Peyer's patch (tissue), 4 donors: Measurements from ENCODE around the gene SHC1. TPM values are rescaled to one million over a fixed set of nuclear protein-coding genes. Genes with fewer than 3 reads are reported as not detected.

Experiments
- DNase-seq, 3 donors: peaks; one replicate each; pipeline ENCODE4 v3.0.0-alpha.2; 2017 to 2019
- H3K27ac ChIP-seq, 4 donors: fragments of 200-600 bp; sonication (generic); one replicate each; pipeline ENCODE4 v1.5.1; 2016 to 2019
- H3K27me3 ChIP-seq, 2 donors: fragments of 200-600 bp; sonication (generic); one replicate each; pipeline ENCODE4 v1.5.1; 2019
- H3K36me3 ChIP-seq, 3 donors: fragments of 200-600 bp; sonication (generic); one replicate each; pipeline ENCODE4 v1.5.1; 2016 to 2019
- H3K4me1 ChIP-seq, 4 donors: fragments of 200-600 bp; sonication (generic); one replicate each; pipeline ENCODE4 v1.5.1; 2016 to 2019
- H3K4me3 ChIP-seq, 4 donors: fragments of 200-600 bp; sonication (generic); 1 replicate in 3 of 4; 2 replicates in 1 of 4; pipeline ENCODE4 v1.5.1; 2016 to 2019; ENCODE audit warnings: mild to moderate bottlenecking in 1 of 4
- H3K9me3 ChIP-seq, 4 donors: fragments of 200-600 bp; sonication (generic); one replicate each; pipeline ENCODE4 v1.5.1; 2016 to 2019; ENCODE audit warnings: mild to moderate bottlenecking in 1 of 4
- CTCF ChIP-seq, 6 experiments: fragments of 450-650 bp in 4 of 6; fragments of 200-600 bp in 2 of 6; sonication (generic) in 1 of 6; IDR thresholded peaks; one replicate each; pipeline ENCODE4 v1.5.1; 2017 to 2019; ENCODE audit warnings: antibody characterized with exemption in 6 of 6, mild to moderate bottlenecking in 3 of 6, moderate library complexity in 1 of 6
- POLR2A ChIP-seq, 2 donors: fragments of 450-650 bp; IDR thresholded peaks; one replicate each; pipeline ENCODE4 v1.5.1; 2017; ENCODE audit warnings: antibody characterized with exemption in 2 of 2, mild to moderate bottlenecking in 2 of 2, moderate library complexity in 2 of 2
- total RNA-seq, 4 donors: library from RNA; depleted of rRNA; stranded (reverse); fragments of >200 nt; gene quantifications; one replicate each; pipeline ENCODE4 v1.1.0, GENCODE V29; 2016

Gene SHC1
- total RNA-seq, 4 donors from 2014 or later, result 56.9 to 150 (median 104) TPM

- Histone ChIP-seq H3K4me1 (peaks cover 4 to 53% (median 33%) of the 10 kb centered on the region in 4 donors), H3K27me3 (no peaks in the 10 kb centered on the region), H3K4me3 (no peak overlapping the region), H3K27ac (peak overlapping the region; percentile 57 to 85 (median 72)), H3K9me3 (no peaks in the 10 kb centered on the region), H3K36me3 (peaks cover 0 to 33% (median 0%) of the 10 kb centered on the region in 3 donors)
- peak; percentile 58 to 73 (median 67) for DNase-seq
- TF ChIP-seq POLR2A (IDR thresholded peaks at IDR 0.05) (no peak), CTCF (IDR thresholded peaks at IDR 0.05) (peak; percentile 44 to 77 (median 69))
Observed at GRCh38 chr1:154943649-154944400, 26.7 kb downstream of the SHC1 start.

- DNase-seq, result no peak
- Histone ChIP-seq H3K36me3 (peaks cover 0 to 15% (median 0%) of the 10 kb centered on the region in 3 donors), H3K4me1 (peaks cover 4 to 61% (median 36%) of the 10 kb centered on the region in 4 donors)
Observed at GRCh38 chr1:154941333-154942013, 29.1 kb downstream of the SHC1 start.

GRCh38 chr1:154940651-154941194 lies 29.8 kb downstream of the SHC1 start:
- peaks cover 0 to 8% (median 0%) of the 10 kb centered on the region in 3 donors for H3K36me3 ChIP-seq
- no peak overlapping the region for H3K4me3 ChIP-seq
- H3K27me3 ChIP-seq, result no peaks in the 10 kb centered on the region
- no peaks in the 10 kb centered on the region for H3K9me3 ChIP-seq
- H3K27ac ChIP-seq, result no peak overlapping the region
- TF ChIP-seq POLR2A (IDR thresholded peaks at IDR 0.05) (no peak), CTCF (IDR thresholded peaks at IDR 0.05) (no peak)
- peaks cover 4 to 60% (median 38%) of the 10 kb centered on the region in 4 donors for H3K4me1 ChIP-seq
- no peak for DNase-seq

More at GRCh38 chr1:154941333-154942013, 29.1 kb downstream of the SHC1 start:
- TF ChIP-seq CTCF (IDR thresholded peaks at IDR 0.05), result no peak
- TF ChIP-seq POLR2A (IDR thresholded peaks at IDR 0.05), result no peak
- Histone ChIP-seq H3K27me3 (no peaks in the 10 kb centered on the region), H3K27ac (peak overlapping the region; percentile 24 to 77 (median 63)), H3K9me3 (no peaks in the 10 kb centered on the region), H3K4me3 (no peak overlapping the region)

GRCh38 chr1:154940213-154940560 lies 30.4 kb downstream of the SHC1 start:
- TF ChIP-seq CTCF (IDR thresholded peaks at IDR 0.05) (no peak), POLR2A (IDR thresholded peaks at IDR 0.05) (no peak)
- H3K4me3 ChIP-seq, result no peak overlapping the region
- H3K36me3 ChIP-seq, result peaks cover 0 to 5% (median 0%) of the 10 kb centered on the region in 3 donors
- H3K27ac ChIP-seq, result no peak overlapping the region
- DNase-seq, result no peak
- H3K27me3 ChIP-seq, result no peaks in the 10 kb centered on the region
- H3K4me1 ChIP-seq, result peaks cover 4 to 60% (median 39%) of the 10 kb centered on the region in 4 donors
- H3K9me3 ChIP-seq, result no peaks in the 10 kb centered on the region

GRCh38 chr1:154938604-154939399 lies 31.7 kb downstream of the SHC1 start:
- Histone ChIP-seq H3K4me3 (no peak overlapping the region), H3K4me1 (peaks cover 0 to 48% (median 32%) of the 10 kb centered on the region in 4 donors), H3K36me3 (no peaks in the 10 kb centered on the region), H3K9me3 (no peaks in the 10 kb centered on the region), H3K27ac (peak overlapping the region in 3 of 4 donors; percentile 27 to 99 (median 93)), H3K27me3 (no peaks in the 10 kb centered on the region)
- no peak for TF ChIP-seq POLR2A (IDR thresholded peaks at IDR 0.05)
- no peak for TF ChIP-seq CTCF (IDR thresholded peaks at IDR 0.05)
- DNase-seq, result no peak
